Transverse colon (tissue), 3 donors: ENCODE results near the gene GDPD2.

Experiments used
- CTCF ChIP-seq, 5 experiments: fragments of 200-600 bp in 3 of 5; fragments of 450-650 bp in 2 of 5; sonication (generic) in 3 of 5; IDR thresholded peaks; 1 replicate in 2 of 5; 2 replicates in 3 of 5; pipeline ENCODE4 v1.5.1; 2016 to 2017; ENCODE audit warnings: antibody characterized with exemption in 5 of 5, inconsistent platforms in 3 of 5, mild to moderate bottlenecking in 2 of 5, moderate library complexity in 1 of 5
- POLR2A ChIP-seq: fragments of 450-650 bp; IDR thresholded peaks from one replicate; pipeline ENCODE4 v1.6.1; 2016; ENCODE audit warnings: antibody characterized with exemption, mild to moderate bottlenecking, moderate library complexity

- TF ChIP-seq CTCF (IDR thresholded peaks at IDR 0.05) (no peak), POLR2A (no peak)
Measured at GRCh38 chrX:70410921-70411320, 12.2 kb upstream of the GDPD2 start.
